Lower lobe of right lung (tissue), 2 donors: ENCODE data around the gene LMNTD1. TPM values are rescaled to one million over a fixed set of nuclear protein-coding genes. Genes with fewer than 3 reads are reported as not detected.
A peak's percentile ranks its signal among the peaks of the same experiment; 100 is the strongest.

Experiments used
- ATAC-seq, 2 donors: fragments of 200-7000 bp; cut with Tn5 transposase; one replicate each; pipeline ENCODE4 v1.9.1; 2020 to 2022; ENCODE audit warnings: mild to moderate bottlenecking in 2 of 2, moderate library complexity in 2 of 2
- DNase-seq: peaks from one replicate; pipeline ENCODE4 v3.0.0-alpha.2; 2020
- H3K27ac ChIP-seq: fragments of 200-600 bp; one replicate; pipeline ENCODE4 v1.8.0; 2022
- H3K27me3 ChIP-seq: fragments of 200-600 bp; one replicate; pipeline ENCODE4 v1.8.0; 2022; ENCODE audit warnings: low read depth
- H3K36me3 ChIP-seq: fragments of 200-600 bp; one replicate; pipeline ENCODE4 v1.8.0; 2022; ENCODE audit warnings: mild to moderate bottlenecking
- H3K4me1 ChIP-seq: fragments of 200-600 bp; one replicate; pipeline ENCODE4 v1.8.0; 2022
- H3K4me3 ChIP-seq: fragments of 200-600 bp; one replicate; pipeline ENCODE4 v1.8.0; 2022; ENCODE audit warnings: mild to moderate bottlenecking
- H3K9me3 ChIP-seq: fragments of 200-600 bp; one replicate; pipeline ENCODE4 v1.8.0; 2022
- intact Hi-C: fragments of 100-400 bp; cut with DNase I; formaldehyde crosslinking; loops from one replicate; pipeline ENCODE4 v1.11.0; 2022
- total RNA-seq: library from RNA; stranded (reverse); fragmentation: NEBNext Ultra II Directional; extraction: Animal tissue kit (Norgen Biotek cat#: 25700); gene quantifications from one replicate; pipeline ENCODE4 v1.2.1, GENCODE V29; 2021
- TF ChIP-seq, protein P1 (sequence below): fragments of 200-600 bp; IDR thresholded peaks from one replicate; pipeline ENCODE4 v1.8.0; 2022; ENCODE audit warnings: antibody characterized with exemption, mild to moderate bottlenecking
- donor health status: DM: no; HTN: yes; CAD: no; lungs with severe emphysema.

Gene LMNTD1
- total RNA-seq, 1 donor from 2014 or later, result 2.6 TPM

DNA sequence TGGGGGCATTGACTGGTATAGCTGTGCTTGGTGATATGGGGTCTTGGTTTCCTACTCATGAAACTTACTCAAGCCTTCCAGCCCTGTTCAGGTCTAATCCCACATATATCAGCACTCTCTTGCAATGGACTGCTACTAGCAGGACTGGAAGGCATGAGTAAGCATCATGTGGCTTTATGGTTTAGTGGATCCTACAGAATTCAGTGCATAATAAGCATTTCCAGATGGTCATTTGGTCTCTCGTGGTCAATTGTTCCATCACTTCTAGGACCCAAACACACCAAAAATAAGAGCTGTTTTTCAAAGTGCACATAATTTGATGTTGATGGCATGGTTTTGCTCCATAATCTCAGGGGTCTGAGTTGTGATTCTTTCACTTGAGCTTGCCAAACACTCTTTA lies 114.4 kb downstream of the LMNTD1 start:
- no peak for ATAC-seq
- no peak for DNase-seq
- Histone ChIP-seq H3K4me3 (no peak overlapping the region), H3K36me3 (no peaks in the 10 kb centered on the region), H3K9me3 (no peaks in the 10 kb centered on the region), H3K27ac (no peak overlapping the region), H3K27me3 (no peaks in the 10 kb centered on the region), H3K4me1 (no peaks in the 10 kb centered on the region)
- TF ChIP-seq, protein P1, sequence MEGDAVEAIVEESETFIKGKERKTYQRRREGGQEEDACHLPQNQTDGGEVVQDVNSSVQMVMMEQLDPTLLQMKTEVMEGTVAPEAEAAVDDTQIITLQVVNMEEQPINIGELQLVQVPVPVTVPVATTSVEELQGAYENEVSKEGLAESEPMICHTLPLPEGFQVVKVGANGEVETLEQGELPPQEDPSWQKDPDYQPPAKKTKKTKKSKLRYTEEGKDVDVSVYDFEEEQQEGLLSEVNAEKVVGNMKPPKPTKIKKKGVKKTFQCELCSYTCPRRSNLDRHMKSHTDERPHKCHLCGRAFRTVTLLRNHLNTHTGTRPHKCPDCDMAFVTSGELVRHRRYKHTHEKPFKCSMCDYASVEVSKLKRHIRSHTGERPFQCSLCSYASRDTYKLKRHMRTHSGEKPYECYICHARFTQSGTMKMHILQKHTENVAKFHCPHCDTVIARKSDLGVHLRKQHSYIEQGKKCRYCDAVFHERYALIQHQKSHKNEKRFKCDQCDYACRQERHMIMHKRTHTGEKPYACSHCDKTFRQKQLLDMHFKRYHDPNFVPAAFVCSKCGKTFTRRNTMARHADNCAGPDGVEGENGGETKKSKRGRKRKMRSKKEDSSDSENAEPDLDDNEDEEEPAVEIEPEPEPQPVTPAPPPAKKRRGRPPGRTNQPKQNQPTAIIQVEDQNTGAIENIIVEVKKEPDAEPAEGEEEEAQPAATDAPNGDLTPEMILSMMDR, result no peak
- intact Hi-C loops, result loop anchor here (10.0 kb wide), 1 partner anchor 586 kb away; no protein-coding TSS in a partner anchor

DNA sequence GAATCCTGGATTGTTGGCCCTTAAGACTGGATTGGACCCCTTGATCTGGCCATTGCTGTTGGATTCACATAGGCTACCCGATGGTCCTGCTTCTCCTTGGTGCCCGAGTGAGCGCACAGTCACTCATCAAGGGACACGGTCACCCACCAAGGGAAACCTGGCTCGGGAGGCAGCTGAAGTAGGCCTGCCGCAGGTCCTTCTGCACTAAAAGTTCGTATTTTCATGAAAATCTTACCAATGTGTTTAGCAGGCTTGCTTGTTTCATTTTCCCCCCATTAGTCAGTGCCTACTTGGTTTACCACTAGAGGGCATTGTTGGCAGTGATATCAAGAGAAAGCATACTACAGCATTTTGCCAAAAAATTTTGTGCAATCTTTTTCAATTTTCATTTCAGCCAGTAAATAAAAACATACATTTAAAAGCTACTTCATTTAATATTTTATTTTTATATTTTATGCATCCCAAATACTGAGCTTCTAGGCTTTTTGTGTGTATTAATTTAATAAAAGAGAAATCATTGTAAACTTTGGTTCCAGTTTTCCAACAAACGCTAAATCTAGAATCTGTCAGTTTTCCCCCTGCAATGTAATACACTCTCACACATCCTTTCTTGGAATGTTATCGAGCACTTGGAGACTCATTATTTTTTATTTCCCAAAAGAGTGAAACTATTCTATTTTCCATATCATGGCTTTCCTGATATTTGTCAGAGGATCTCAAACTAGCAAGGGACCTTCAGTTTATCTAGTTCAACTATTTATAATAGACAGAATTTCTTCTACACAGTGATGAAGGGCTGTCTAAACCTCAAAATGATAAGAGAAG lies 116.7 kb downstream of the LMNTD1 start:
- H3K36me3 ChIP-seq, result no peaks in the 10 kb centered on the region
- DNase-seq (no peak), ATAC-seq (peak; percentile 68 to 74)
- no peaks in the 10 kb centered on the region for H3K9me3 ChIP-seq
- intact Hi-C loops, result loop anchor here (10.0 kb wide), 1 partner anchor 588 kb away; no protein-coding TSS in a partner anchor
- H3K27ac ChIP-seq, result no peak overlapping the region
- no peaks in the 10 kb centered on the region for H3K27me3 ChIP-seq
- TF ChIP-seq, protein P1, result peak; percentile 88
- H3K4me3 ChIP-seq, result peak overlapping the region; percentile 45
- H3K4me1 ChIP-seq, result no peaks in the 10 kb centered on the region

DNA sequence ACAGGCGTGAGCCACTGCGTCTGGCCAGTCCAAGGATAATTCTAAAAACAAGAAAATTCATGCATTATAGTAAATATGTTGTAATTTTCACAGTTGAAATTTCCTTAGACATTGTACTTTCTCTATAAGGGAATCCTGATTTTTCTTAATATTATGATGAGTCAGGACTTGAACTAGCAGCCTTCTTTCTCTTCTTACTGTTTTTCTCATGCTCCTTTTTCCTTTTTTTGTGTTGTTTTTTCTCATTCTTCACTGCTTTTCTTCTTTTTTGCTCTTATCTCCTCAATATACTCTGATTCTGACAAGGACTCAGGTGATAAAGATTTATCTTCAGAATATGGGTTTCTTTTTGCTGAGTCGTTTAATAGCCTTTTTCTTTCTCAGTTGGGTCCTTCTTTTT lies 117.7 kb downstream of the LMNTD1 start:
- Histone ChIP-seq H3K4me3 (no peak overlapping the region), H3K4me1 (no peaks in the 10 kb centered on the region), H3K9me3 (no peaks in the 10 kb centered on the region), H3K27ac (no peak overlapping the region), H3K36me3 (no peaks in the 10 kb centered on the region), H3K27me3 (no peaks in the 10 kb centered on the region)
- intact Hi-C loops, result loop anchor here (10.0 kb wide), 1 partner anchor 589 kb away; no protein-coding TSS in a partner anchor
- TF ChIP-seq, protein P1, result no peak
- no peak for ATAC-seq
- no peak for DNase-seq

DNA sequence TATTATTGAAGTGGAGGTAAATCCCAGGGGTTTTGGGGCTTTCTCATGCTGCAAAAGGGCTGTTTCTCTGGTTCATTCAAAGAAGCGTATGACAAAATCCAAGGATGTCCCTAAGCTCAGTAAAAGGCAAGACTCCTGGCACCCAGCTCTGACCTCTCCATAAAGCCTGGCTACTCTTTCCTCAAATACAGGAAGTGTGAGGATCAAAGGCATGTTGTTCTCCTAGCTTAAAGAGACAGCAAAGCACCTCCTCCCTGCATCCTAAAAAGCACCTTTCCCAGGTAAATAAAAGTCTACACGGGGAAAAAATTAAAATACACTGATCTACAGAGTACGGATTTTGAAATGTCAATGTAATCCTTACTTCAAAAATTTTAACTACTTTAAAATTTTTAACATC lies 118.6 kb downstream of the LMNTD1 start:
- no peak for ATAC-seq
- H3K27me3 ChIP-seq, result no peaks in the 10 kb centered on the region
- intact Hi-C loops, result loop anchor here (10.0 kb wide), 1 partner anchor 590 kb away; no protein-coding TSS in a partner anchor
- H3K9me3 ChIP-seq, result no peaks in the 10 kb centered on the region
- no peaks in the 10 kb centered on the region for H3K4me1 ChIP-seq
- TF ChIP-seq, protein P1, result no peak
- no peaks in the 10 kb centered on the region for H3K36me3 ChIP-seq
- DNase-seq, result no peak
- H3K27ac ChIP-seq, result no peak overlapping the region
- no peak overlapping the region for H3K4me3 ChIP-seq

DNA sequence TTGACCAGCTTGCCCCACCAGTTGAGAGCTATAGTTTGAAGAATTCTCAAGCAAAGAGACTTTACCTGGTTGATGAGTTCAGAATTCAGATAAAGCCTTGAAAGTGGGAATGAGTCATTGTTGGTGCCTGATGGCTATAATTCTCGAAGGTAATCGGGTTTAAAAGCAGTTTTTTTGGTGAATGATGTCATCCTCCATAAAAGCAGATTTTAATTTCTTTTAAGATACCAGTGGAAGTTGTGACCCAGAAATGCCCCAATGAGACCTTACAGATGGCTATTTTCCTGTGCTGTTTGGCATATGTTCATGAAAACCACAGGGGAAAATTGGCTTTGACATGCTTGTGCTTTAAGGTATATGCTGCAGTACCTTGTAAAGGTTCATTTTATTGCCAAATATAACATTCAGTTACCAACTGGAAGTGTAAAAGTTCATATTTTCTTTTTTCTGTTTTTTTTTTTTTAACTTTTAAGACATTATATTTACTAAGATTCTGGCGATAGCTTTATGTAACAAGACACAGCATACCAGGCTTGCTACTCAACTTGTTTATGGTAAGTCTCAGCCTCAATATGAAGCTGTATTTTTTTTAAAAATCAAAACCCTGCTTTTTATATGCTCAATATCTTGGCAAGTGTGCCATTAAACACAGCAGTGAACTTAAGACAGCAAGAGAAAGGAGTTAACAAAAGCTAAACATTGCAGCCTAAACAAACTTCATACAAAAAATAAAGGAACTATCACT lies 119.3 kb downstream of the LMNTD1 start:
- Histone ChIP-seq H3K4me1 (no peaks in the 10 kb centered on the region), H3K27me3 (no peaks in the 10 kb centered on the region), H3K27ac (no peak overlapping the region), H3K4me3 (no peak overlapping the region), H3K9me3 (no peaks in the 10 kb centered on the region), H3K36me3 (no peaks in the 10 kb centered on the region)
- ATAC-seq (peak in 1 of 2 donors; percentile 46), DNase-seq (no peak)
- TF ChIP-seq, protein P1, result no peak
- intact Hi-C loops, result loop anchor here (10.0 kb wide), 1 partner anchor 591 kb away; no protein-coding TSS in a partner anchor
